DMS153 treated with DMSO at 0.1 percent for 48 hours (cell line): ENCODE measurements around the gene DCAF11.

Experiments
- DNase-seq: peaks from one replicate; lab custom pipeline; 2025; ENCODE audit not compliant: unreplicated experiment; lab: John Stamatoyannopoulos, UW

Gene DCAF11

DNA sequence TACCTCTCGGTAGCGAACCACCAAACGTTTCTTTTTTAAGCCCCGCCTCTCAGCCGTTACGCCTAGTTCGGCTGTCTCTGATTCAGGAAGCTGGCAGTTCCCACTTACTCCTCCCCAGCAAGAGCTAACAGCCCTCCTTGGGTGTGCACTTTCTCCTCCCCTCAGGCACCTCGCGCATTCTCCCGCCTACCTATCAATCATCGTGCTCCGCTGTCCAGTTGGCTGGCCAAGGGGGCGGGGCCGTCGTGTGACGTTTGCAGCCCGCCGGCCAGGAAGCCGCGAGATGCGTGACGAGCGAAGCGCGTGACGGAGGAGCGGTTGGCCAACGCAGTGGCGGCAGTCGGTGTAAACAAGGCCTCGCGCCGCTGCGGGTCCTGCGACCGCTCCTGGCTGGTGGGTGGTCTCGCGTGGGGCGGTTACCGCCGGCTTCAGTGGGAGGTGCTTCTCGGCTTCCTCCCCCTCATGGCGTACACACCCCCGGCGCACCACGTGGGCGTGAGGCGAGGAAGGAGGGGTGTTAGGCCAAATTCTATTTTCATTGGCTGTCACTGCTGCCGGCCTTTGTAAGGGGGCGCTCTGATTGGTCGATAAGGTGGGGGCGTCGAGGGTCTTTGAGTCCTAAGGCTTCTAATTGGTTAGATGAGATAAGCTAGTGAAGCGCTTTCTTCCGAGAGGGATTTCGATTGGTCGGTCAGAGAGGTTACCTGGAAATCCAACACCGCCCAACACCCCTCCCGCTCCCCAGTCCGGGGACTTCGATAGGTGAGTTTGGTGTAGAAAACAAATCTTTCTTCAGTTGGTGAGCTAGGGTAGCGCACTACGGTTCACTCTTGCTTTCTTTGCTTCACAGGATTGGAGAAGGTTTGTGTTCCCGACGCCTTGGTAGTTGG is at the start of gene DCAF11, which contains the start of gene NRL:
Gene DCAF11 (plus strand): TSS at position 246 of the 890 bp plus-strand sequence. CDS start 818 bp downstream, outside the sequence.
Gene NRL (minus strand): TSS at position 418 of the 890 bp plus-strand sequence. CDS start 32,101 bp downstream, outside the sequence.
- DNase-seq, result peak; percentile 98

DNA sequence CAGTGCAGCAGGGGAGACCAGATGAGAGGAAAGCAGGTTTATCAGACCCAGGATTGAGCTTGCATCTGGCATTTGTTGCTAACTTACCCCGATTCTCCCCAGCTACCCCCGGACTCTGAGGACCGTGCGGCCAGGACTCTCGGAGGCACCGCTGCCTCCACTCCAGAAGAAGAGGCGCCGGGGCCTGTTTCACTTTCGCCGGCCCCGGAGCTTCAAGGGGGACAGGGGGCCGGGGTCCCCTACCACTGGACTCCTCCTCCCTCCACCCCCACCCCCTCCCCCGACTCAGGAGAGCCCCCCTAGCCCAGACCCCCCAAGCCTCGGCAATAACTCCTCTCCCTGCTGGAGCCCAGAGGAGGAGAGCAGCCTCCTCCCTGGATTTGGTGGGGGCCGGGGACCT is 49.7 kb upstream of the DCAF11 start:
- no peak for DNase-seq

DNA sequence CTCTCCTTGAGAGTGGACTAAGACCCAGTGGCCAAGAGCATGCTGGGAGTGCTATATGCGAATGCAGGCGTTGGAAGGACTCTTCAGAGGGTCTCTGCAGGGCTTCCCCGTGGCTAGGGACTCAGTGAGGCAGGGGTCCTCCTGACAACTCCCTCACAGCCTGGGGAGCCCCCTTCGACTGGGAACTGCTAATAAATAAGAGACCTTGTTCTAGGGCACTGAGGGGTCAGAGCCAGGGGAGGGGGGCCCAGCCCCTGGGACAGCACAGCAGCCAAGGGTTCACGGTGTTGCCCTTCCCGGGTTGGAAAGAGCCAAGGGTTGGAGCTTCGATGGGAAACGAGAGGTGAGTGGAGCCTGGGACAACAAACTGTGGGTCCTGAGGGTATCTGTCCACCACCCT is 49.2 kb upstream of the DCAF11 start:
- DNase-seq, result no peak

DNA sequence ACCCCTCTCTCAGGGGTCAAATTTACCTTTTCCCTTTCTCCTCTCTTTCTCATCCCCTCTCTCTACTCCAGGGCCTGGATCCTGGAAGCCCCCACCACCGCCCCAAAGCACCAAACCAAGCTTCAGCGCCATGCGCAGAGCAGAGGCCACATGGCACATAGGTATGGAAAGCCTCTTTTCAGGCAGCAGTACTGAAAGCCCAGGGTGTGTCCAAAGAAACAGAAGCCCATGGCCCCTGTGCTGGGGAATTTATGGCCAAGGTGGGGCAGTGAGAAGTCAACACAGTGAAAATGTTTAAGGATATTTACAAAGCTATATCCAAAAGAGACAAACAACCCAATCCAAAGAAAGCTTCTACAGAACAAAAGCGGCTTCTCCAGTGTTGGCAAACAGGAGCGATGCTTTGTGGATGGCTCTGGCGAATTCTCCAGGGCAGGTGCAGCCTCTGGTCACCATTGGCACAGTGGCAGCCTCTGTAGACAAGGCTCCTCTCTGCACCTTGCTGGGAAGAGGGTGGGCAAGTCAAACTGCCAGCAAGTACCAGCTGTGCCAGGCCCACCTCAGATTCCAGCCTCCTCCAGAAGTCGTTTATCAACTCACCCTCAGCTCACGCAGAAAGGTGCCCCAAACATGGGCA is 48.0 kb upstream of the DCAF11 start:
- DNase-seq, result no peak

DNA sequence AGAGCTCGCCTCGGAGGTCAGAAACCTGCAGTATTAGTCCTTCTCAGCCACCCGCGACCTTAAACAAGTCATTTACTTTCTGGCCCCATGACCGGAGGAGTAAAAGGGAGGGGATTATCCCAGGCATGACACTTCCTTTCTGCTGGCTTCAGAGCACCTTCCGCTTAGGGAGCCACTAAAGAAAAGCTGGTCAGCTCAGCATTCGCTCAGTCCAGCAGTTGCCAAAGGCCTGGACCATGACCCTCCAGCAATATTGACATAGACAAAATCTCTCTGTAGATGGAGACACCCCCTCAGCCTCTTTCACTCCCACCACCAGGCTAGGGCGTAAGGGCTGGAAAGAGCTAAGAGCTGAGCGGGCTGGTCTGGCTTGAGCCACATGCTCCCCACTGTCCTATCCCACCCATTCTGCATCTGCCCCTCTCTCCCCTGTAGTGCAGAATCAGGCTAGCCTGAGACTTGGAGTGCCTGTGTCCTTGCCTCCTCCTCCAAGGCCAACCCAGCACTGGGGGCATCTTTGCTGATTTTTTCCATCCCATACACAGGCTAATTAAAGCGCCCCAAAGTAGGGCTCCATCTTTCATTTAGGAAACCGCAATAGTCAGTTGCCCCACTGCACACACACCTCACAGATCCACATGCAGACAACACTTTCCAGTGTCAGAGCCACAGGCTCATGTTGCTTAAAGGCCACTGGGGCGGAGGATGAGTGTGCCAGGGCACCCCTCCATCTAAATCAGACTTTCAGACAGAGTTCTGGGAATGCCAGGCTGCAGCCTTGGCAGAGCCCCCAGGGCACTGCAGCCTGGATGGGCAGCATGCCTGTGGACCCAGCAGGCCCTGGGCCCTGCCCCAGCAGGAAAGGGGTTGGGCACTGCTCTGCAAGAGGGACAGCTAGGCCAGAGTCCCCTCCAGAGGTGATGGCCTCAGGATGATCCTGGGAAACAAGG is 47.2 kb upstream of the DCAF11 start:
- DNase-seq, result no peak

DNA sequence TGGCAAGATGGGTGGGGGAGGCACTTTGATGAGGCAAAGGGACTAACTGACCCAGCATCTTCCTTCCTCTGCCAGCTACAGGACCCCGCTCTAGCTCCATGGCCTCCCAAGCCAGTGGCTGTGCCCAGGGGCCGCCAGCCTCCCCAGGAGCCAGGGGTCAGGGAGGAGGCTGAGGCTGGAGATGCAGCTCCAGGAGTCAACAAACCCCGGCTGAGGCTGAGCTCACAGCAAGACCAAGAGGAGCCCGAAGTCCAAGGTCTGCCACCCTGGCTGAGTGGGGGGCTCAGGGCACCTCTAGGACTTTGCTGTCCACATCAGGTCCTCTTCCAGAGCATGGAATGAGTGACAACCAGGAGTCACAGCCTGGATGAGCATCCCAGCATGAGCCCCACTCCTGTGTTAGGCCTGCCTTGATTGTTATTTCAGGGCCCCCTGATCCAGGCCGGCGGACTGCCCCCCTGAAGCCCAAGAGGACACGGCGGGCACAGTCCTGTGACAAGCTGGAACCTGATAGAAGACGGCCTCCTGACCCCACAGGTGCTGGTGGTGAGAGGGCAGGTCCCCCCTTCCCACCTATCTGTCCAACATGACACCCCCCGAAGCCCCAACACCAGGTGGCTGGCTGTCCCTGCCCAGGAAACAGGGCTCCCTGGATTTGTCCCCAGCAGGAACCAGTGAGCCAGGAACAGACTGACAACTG is 45.7 kb upstream of the DCAF11 start:
- no peak for DNase-seq

DNA sequence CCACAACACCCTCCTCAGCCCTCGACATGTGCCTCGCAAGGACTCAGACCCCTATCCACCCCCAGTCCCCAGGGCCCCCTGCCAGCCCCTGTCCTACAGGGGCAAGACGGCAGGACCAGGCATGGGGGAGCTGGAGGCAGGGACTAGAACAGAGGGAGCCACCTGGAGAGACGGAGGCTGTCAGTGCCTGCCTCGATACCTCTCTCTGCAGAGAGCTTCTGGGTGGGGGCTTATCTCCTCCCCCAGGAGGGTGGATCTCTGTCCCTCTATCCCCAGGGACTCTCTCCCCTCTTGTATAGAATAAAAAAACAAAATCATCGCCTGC is 45.2 kb upstream of the DCAF11 start:
- DNase-seq, result no peak

DNA sequence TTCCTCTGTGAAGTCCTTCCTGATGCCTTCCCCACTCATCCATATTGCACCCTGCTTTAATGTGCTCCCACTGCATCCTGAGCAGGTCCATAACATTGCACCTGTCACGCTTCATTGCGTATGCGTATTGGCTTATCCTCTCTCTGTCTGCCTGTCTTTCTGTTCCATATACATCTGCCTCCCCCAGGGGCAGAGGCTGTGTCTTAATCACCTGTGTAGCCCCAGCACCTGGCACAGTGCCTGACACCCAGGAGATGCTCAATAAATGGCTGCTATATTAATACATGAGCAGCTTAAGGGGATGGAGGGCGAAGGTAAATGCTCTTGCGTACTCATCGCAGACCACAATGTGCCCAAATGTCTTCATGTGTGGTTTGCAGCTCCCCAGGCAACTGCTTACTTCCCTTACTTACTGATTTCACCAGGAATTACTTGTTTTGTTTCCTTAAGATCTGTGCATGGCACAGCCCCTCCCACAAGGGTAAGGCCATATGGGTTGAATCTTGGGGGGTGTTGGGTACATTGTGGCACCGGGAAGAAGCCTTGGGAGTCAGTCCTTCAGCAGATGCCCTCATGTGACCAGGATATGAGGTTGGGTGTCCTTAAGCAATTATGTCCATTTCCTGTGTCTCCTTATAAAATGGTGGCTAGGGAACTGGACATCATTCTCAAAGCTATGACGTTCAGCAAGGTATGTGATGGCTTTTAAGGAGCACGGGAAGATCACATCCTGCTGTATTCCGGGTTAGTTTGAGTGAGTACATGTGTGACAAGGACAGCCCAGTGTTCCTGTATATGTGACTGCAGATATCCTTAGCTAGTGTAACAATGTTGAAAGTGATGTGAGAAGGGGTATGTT is 44.1 kb upstream of the DCAF11 start:
- no peak for DNase-seq

DNA sequence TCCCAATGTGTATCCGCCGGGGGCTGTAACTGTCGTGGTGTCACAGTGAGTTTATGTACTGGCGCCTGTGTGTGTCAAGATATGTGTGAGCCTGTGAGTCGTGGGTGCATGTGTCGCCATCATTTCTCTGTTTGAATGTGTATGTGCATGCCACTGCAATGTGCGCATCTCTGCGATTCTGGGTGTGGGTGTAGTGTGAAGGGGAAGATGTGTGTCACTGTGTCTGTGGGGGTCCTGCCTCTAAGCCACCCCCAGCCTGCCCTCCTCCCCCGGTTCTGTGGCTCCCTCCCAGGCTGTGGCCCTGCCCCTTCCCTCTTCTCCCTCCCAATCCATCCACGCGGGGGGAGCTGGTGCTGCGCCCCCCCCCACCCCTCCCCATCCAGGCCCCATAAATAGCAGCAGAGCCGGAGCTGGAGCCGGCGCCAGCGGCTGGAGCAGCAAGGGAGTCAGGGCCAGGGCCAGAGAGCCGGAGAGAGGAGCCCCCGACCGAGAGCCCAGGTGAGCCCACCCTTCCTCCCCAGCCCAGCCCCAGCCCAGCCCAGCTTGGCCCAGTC is 43.4 kb upstream of the DCAF11 start, which contains the start of gene CPNE6:
Gene CPNE6 (plus strand): TSS at position 419 of the 554 bp plus-strand sequence. CDS start 1,375 bp downstream, outside the sequence.
- no peak for DNase-seq

DNA sequence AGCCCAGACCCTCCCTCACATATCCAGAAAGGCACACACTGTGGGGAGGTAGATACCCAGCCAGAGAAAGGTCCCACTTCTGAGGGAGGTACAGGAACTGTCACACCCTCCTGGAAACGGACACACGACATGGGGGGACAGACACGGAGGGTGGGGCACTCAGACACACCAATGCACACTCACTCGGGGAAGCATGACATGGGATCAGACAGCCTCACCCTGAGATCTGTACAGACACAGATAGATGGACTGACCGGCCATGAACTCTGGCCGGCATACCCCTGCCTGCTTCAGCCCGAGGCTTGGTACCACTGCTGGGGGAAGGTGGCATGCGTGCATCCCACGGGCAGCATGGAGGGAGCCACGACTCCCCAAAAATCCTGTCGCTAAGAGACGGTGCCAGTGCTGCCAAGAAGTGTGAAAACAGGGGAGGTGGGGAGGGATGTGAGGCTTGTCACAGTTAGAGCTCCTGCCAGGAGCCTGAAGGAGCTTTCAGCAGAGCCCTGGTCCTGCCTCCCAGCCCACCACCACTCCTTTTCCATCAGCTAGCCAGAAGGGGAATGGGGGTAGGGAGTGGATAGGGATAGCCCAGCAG is 42.6 kb upstream of the DCAF11 start:
- DNase-seq, result no peak

DNA sequence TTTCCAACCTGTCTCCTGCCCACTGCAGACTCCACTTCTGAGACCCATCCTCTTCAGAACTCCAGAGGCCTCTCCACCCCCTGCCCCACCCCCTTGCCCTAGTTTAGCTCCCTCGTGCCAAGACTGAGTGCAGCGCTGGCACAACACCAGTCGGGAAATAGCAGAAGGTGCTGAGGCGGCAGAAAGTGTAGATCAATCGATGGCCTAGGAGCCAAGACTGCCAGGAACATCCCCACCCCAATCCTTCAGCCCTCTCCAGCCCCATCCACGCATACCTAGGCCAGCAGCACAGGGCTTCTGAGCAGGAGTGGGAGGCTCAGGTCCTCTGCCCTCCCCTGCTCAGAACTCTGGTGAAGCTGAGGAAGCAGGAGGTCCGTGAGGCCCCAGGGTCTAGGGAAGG is 42.1 kb upstream of the DCAF11 start:
- no peak for DNase-seq

DNA sequence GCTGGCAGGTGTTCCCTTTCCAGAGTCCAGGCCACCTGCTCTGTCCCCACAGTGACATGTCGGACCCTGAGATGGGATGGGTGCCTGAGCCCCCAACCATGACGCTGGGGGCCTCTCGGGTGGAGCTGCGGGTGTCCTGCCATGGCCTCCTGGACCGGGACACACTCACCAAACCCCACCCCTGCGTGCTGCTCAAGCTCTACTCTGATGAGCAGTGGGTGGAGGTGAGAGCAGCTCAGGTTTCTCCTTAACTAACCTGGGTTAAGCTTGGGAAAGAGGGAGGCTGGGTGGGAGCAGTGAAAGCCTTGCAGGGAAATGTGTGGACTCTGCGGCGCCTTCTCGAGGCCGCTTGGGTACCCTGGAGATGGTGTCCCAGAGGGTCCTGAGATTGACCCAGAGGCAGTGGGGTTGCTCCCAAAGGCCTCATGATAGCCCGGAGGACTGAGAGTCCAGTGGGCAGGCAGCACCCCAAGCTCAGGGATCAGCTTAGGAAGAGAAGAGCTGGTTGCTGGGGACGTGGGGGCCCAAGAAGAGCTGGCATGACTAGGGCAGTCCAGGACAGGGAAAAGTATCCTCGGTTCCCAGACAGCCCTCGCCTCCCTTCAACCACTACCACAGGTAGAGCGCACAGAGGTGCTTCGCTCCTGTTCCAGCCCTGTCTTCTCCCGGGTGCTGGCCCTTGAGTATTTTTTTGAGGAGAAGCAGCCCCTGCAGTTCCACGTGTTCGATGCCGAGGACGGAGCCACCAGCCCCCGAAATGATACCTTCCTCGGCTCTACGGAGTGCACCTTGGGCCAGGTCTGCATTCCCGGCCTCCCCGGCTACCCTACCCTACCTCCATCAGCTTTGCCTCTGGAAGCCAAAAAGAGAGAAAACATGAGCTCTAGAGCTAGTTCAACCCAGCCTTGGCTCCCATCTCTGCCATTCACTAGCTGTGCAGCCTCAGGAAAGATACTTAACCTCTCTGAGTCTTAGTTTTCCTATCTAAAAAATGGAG is 41.4 kb upstream of the DCAF11 start:
- no peak for DNase-seq

DNA sequence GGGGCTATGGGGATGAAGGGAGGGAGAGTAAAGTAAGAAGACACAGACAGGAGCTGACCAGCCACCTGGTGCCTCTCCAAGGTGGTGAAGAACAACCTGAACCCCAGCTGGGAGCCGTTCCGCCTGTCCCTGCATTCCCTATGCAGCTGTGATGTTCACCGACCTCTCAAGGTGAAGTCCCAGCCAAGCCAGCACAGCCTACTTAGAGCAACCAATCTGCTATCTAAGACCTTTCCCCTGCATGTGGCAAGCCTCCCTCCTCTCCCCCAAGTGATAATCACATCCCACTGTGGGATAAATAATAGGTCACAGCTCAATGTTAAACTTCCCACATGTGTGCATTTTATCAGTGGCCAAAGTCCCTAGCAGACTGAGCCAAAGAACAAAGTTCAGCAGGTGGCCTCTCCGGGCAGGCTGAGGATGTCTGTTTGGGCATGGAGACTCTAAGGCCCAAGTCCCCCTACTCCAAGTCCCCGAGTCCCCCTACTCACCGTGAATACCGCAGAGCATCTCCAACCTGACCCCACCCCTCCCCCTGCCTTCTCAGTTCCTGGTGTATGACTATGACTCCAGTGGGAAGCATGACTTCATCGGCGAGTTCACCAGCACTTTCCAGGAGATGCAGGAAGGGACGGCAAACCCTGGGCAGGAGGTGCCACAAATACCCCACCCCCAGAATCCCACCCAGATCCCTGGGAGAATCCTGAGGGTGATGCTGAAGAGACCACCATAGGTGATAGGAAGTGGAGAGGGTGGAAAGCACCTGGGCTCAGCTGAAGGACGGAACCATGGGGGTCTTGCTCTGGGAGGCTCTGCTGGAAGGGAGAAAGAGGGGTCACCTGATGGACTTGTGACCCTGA is 39.7 kb upstream of the DCAF11 start:
- DNase-seq, result no peak

DNA sequence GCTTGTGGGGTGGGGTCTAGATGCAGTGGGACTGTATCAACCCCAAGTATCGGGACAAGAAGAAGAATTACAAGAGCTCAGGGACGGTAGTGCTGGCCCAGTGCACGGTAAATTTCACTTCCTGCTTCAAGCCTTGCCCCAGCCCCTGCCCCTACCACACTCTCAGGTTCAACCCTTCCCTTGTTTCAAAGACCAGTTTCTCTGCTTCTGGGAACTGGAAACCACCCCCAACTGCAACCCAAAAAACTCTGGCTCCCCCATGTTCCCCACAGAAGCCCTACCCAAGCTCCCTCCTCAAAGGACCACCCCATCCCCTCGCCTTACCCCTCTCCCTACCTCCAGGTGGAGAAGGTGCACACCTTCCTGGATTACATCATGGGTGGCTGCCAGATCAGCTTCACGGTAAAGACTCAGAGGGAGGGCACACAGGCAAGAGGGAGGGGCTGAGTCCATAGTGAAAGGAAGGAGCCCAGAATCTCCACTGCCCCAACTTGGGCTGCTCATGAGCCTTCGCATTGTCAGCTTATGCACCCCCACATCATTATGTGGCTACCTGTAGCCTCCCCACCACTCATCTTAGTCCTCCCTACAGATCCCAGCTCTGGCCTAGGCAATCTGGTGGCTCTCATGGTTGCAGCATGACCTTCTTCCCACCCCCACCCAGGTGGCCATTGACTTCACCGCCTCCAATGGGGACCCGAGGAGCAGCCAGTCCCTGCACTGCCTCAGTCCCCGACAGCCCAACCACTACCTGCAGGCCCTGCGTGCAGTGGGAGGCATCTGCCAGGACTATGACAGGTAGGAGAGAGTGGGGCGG is 38.9 kb upstream of the DCAF11 start:
- no peak for DNase-seq

DNA sequence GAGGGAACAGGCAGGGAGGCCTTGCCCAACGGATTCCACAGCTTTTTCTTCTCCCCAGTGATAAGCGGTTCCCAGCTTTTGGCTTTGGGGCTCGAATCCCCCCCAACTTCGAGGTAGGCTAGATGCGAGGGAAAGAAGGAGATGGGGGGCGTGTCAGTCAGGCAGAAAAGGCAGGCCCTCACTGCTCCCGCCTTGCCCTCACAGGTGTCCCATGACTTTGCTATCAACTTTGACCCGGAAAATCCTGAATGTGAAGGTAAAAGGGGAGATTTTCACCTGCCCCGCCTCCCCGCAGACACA is 38.3 kb upstream of the DCAF11 start:
- DNase-seq, result no peak

DNA sequence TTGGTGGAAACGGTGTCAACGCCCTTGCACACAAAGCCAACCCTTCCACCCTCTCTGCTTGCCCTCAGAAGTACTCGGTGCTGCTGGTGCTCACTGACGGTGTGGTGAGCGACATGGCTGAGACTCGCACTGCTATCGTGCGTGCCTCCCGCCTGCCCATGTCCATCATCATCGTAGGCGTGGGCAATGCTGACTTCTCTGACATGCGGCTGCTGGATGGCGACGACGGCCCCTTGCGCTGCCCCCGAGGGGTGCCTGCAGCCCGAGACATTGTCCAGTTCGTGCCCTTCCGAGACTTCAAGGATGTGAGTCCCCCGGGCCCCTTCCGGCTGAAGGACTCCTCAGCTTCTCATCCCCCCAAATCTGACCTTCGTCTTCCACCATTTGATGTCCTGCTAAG is 37.5 kb upstream of the DCAF11 start:
- no peak for DNase-seq
